ENCODE results near the gene HAO2. TPM values are rescaled to one million over a fixed set of nuclear protein-coding genes. Genes with fewer than 3 reads are reported as not detected.

Gene HAO2
- total RNA-seq, 1 experiment from 2014 or later: 0.27 TPM

GRCh38 chr1:119391749-119392148 lies 23.2 kb downstream of the HAO2 start:
- Histone ChIP-seq H3K4me1 (peaks cover 10% of the 10 kb centered on the region; the same call in 1 of the 2 replicates), H3K27me3 (replicated peaks; ENCODE audit: control insufficient read depth, insufficient read depth, low read length) (no peaks in the 10 kb centered on the region), H3K36me3 (ENCODE audit: control insufficient read depth, insufficient read depth, low read length) (no peaks in the 10 kb centered on the region), H3K4me3 (ENCODE audit: low read depth, low read length) (no peak overlapping the region), H3K9me3 (no peaks in the 10 kb centered on the region)
- no peak for TF ChIP-seq CTCF (IDR thresholded peaks at IDR 0.05; ENCODE audit: insufficient read depth in 1 of 2, low read depth in 1 of 2, low read length in 1 of 2, severe bottlenecking in 1 of 2, unreplicated experiment in 1 of 2)
- Mint-ChIP-seq H3K9me3 (ENCODE audit: unreplicated experiment) (no peaks in the 10 kb centered on the region), H3K27me3 (ENCODE audit: insufficient read depth, unreplicated experiment) (no peaks in the 10 kb centered on the region), H3K36me3 (ENCODE audit: insufficient read depth, unreplicated experiment) (no peaks in the 10 kb centered on the region), H3K4me1 (ENCODE audit: low read depth, unreplicated experiment) (peaks cover 13% of the 10 kb centered on the region), H3K4me3 (ENCODE audit: unreplicated experiment) (no peak overlapping the region), H3K27ac (ENCODE audit: unreplicated experiment) (no peak overlapping the region)
- intact Hi-C loops (cut with micrococcal nuclease; ENCODE audit: unreplicated experiment): no loop called here
- POLR2A ChIA-PET: no interaction called here
- CTCF ChIA-PET: interaction anchor here (0.7 kb wide), 1 partner anchor 117 kb away, joined by 4 read pairs; no protein-coding TSS in a partner anchor
- no TSS peak for BruUV-seq (replicated peaks)
- no peak for DNase-seq

- no peak for DNase-seq
- no peak overlapping the region for H3K4me3 ChIP-seq (ENCODE audit: low read depth, low read length)
- no peaks in the 10 kb centered on the region for H3K27me3 ChIP-seq (replicated peaks; ENCODE audit: control insufficient read depth, insufficient read depth, low read length)
- H3K4me3 Mint-ChIP-seq (ENCODE audit: unreplicated experiment): no peak overlapping the region
- peaks cover 10% of the 10 kb centered on the region; the same call in 1 of the 2 replicates for H3K4me1 ChIP-seq
- peaks cover 14% of the 10 kb centered on the region for H3K4me1 Mint-ChIP-seq (ENCODE audit: low read depth, unreplicated experiment)
- H3K36me3 Mint-ChIP-seq (ENCODE audit: insufficient read depth, unreplicated experiment): no peaks in the 10 kb centered on the region
- H3K36me3 ChIP-seq (ENCODE audit: control insufficient read depth, insufficient read depth, low read length): no peaks in the 10 kb centered on the region
- no peaks in the 10 kb centered on the region for H3K9me3 Mint-ChIP-seq (ENCODE audit: unreplicated experiment)
- POLR2A ChIA-PET: no interaction called here
- CTCF ChIA-PET: no interaction called here
- H3K27ac Mint-ChIP-seq (ENCODE audit: unreplicated experiment): no peak overlapping the region
- no peaks in the 10 kb centered on the region for H3K27me3 Mint-ChIP-seq (ENCODE audit: insufficient read depth, unreplicated experiment)
- no TSS peak for BruUV-seq (replicated peaks)
- H3K9me3 ChIP-seq: no peaks in the 10 kb centered on the region
- intact Hi-C loops (cut with micrococcal nuclease; ENCODE audit: unreplicated experiment): no loop called here
- no peak for TF ChIP-seq CTCF (IDR thresholded peaks at IDR 0.05; ENCODE audit: insufficient read depth in 1 of 2, low read depth in 1 of 2, low read length in 1 of 2, severe bottlenecking in 1 of 2, unreplicated experiment in 1 of 2)
Measured at GRCh38 chr1:119394085-119394484, 25.5 kb downstream of the HAO2 start.

- no peaks in the 10 kb centered on the region for H3K27me3 Mint-ChIP-seq (ENCODE audit: insufficient read depth, unreplicated experiment)
- TF ChIP-seq CTCF (IDR thresholded peaks at IDR 0.05; ENCODE audit: insufficient read depth in 1 of 2, low read depth in 1 of 2, low read length in 1 of 2, severe bottlenecking in 1 of 2, unreplicated experiment in 1 of 2): no peak
- POLR2A ChIA-PET: no interaction called here
Measured at GRCh38 chr1:119396982-119397381, 28.4 kb downstream of the HAO2 start.

More at GRCh38 chr1:119396982-119397381, 28.4 kb downstream of the HAO2 start:
- no peaks in the 10 kb centered on the region for H3K9me3 ChIP-seq
- H3K4me1 ChIP-seq: peaks cover 10% of the 10 kb centered on the region; the same call in 1 of the 2 replicates
- BruUV-seq (replicated peaks): no TSS peak
- no peaks in the 10 kb centered on the region for H3K27me3 ChIP-seq (replicated peaks; ENCODE audit: control insufficient read depth, insufficient read depth, low read length)
- Mint-ChIP-seq H3K4me1 (ENCODE audit: low read depth, unreplicated experiment) (peaks cover 14% of the 10 kb centered on the region), H3K36me3 (ENCODE audit: insufficient read depth, unreplicated experiment) (no peaks in the 10 kb centered on the region), H3K27ac (ENCODE audit: unreplicated experiment) (no peak overlapping the region), H3K4me3 (ENCODE audit: unreplicated experiment) (no peak overlapping the region), H3K9me3 (ENCODE audit: unreplicated experiment) (no peaks in the 10 kb centered on the region)
- no peaks in the 10 kb centered on the region for H3K36me3 ChIP-seq (ENCODE audit: control insufficient read depth, insufficient read depth, low read length)
- no peak for DNase-seq
- intact Hi-C loops (cut with micrococcal nuclease; ENCODE audit: unreplicated experiment): no loop called here
- CTCF ChIA-PET: no interaction called here
- H3K4me3 ChIP-seq (ENCODE audit: low read depth, low read length): no peak overlapping the region
